MCF 10A (cell line): Measurements from ENCODE around the gene LINGO3. TPM values are rescaled to one million over a fixed set of nuclear protein-coding genes. Genes with fewer than 3 reads are reported as not detected.

Source experiments
- BruUV-seq: library from RNA; stranded (reverse); fragments of 400-500 nt; replicated peaks from 2 replicates; lab custom pipeline; 2021; lab: Mats Ljungman, UMichigan
- CTCF ChIA-PET: fragments of 300-600 bp; sonication (Branson Sonifier 250); formaldehyde crosslinking; extraction: SDS; loops from one replicate; lab custom pipeline; 2021; ENCODE audit warnings: antibody characterized with exemption, inconsistent platforms; lab: Yijun Ruan, JAX
- POLR2A ChIA-PET: fragments of 300-600, 350-650 bp; sonication (Branson Sonifier 250); formaldehyde crosslinking; extraction: SDS; loops from one replicate; lab custom pipeline; 2020; ENCODE audit warnings: antibody characterized with exemption, inconsistent platforms; lab: Yijun Ruan, JAX
- DNase-seq: peaks from one replicate; pipeline ENCODE4 v3.0.0-alpha.2; 2018; ENCODE audit not compliant: unreplicated experiment
- H3K27ac Mint-ChIP-seq: one replicate; pipeline ENCODE4 v1.8.0; 2022; ENCODE audit warnings: mild to moderate bottlenecking, low read depth, mixed read lengths; ENCODE audit not compliant: unreplicated experiment
- H3K27me3 Mint-ChIP-seq: one replicate; pipeline ENCODE4 v1.8.0; 2022; ENCODE audit warnings: mixed read lengths; ENCODE audit not compliant: insufficient read depth, unreplicated experiment
- H3K36me3 Mint-ChIP-seq: one replicate; pipeline ENCODE4 v1.8.0; 2022; ENCODE audit warnings: mild to moderate bottlenecking, moderate library complexity, mixed read lengths; ENCODE audit not compliant: insufficient read depth, unreplicated experiment
- H3K4me1 Mint-ChIP-seq: one replicate; pipeline ENCODE4 v1.8.0; 2022; ENCODE audit warnings: mixed read lengths; ENCODE audit not compliant: insufficient read depth, unreplicated experiment
- H3K4me3 Mint-ChIP-seq: one replicate; pipeline ENCODE4 v1.8.0; 2022; ENCODE audit warnings: mild to moderate bottlenecking, moderate library complexity, mixed read lengths; ENCODE audit not compliant: unreplicated experiment
- H3K9me3 Mint-ChIP-seq: one replicate; pipeline ENCODE4 v1.8.0; 2022; ENCODE audit warnings: mixed read lengths; ENCODE audit not compliant: unreplicated experiment
- CTCF ChIP-seq: fragments of 200-600 bp; IDR thresholded peaks from one replicate; pipeline ENCODE4 v1.8.0; 2022; ENCODE audit warnings: antibody characterized with exemption, mild to moderate bottlenecking; ENCODE audit not compliant: unreplicated experiment
- intact Hi-C: fragments of 100-400 bp; cut with micrococcal nuclease; formaldehyde crosslinking; loops from 2 replicates; pipeline ENCODE4 v1.14.1; 2022
- total RNA-seq: library from RNA; stranded (reverse); gene quantifications from 2 replicates; pipeline ENCODE4 v1.2.3, GENCODE V29; 2022

LINGO3 gene
- total RNA-seq, 1 experiment from 2014 or later = not detected

- intact Hi-C loops = loop anchor here (2.0 kb wide), 1 partner anchor 62 kb away; no protein-coding TSS in a partner anchor
- peaks cover 42% of the 10 kb centered on the region for H3K36me3 Mint-ChIP-seq
- no peaks in the 10 kb centered on the region for H3K27me3 Mint-ChIP-seq
- BruUV-seq = TSS peak; percentile 49
- ChIA-PET CTCF (interaction anchor here (0.6 to 0.8 kb wide), 4 partner anchors 40 to 231 kb away, joined by 3 to 4 read pairs (median 3); no protein-coding TSS in a partner anchor), POLR2A (interaction anchor here (0.7 to 1.7 kb wide), 13 partner anchors 23 to 1057 kb away, joined by 3 to 18 read pairs (median 3); partner anchors contain the start of genes DOT1L, LMNB2, PLEKHJ1 and THOP1)
- DNase-seq = peak; percentile 91
- no peaks in the 10 kb centered on the region for H3K9me3 Mint-ChIP-seq
- TF ChIP-seq CTCF = no peak
- H3K4me1 Mint-ChIP-seq = peaks cover 27% of the 10 kb centered on the region
- H3K27ac Mint-ChIP-seq = peak within 1 kb of the TSS; percentile 97
- peak within 1 kb of the TSS; percentile 93 for H3K4me3 Mint-ChIP-seq
These were observed 20.6 kb upstream of the LINGO3 start, which contains the start of the genes LSM7 and SPPL2B for GRCh38 chr19:2328401-2329148. LSM7 (minus strand) TSS chr19:2328586; CDS start chr19:2328566, 20 bp downstream. SPPL2B (plus strand) TSS chr19:2328684; CDS start chr19:2328710, 26 bp downstream.

GRCh38 chr19:2327773-2328400, 19.9 kb upstream of the LINGO3 start:
- peak overlapping the region; percentile 97 for H3K27ac Mint-ChIP-seq
- POLR2A ChIA-PET = interaction anchor here (0.7 to 1.7 kb wide), 15 partner anchors 24 to 1056 kb away, joined by 3 to 18 read pairs (median 3); partner anchors contain the start of genes DOT1L, LMNB2, PLEKHJ1 and THOP1
- H3K9me3 Mint-ChIP-seq = no peaks in the 10 kb centered on the region
- CTCF ChIA-PET = interaction anchor here (0.6 to 1.4 kb wide), 6 partner anchors 11 to 231 kb away, joined by 3 to 5 read pairs (median 3); no protein-coding TSS in a partner anchor
- intact Hi-C loops = loop anchor here (2.0 kb wide), 1 partner anchor 63 kb away; no protein-coding TSS in a partner anchor
- TF ChIP-seq CTCF = no peak
- H3K27me3 Mint-ChIP-seq = no peaks in the 10 kb centered on the region
- BruUV-seq = TSS peak; percentile 77
- peak overlapping the region; percentile 93 for H3K4me3 Mint-ChIP-seq
- DNase-seq = peak; percentile 81
- peaks cover 27% of the 10 kb centered on the region for H3K4me1 Mint-ChIP-seq
- H3K36me3 Mint-ChIP-seq = peaks cover 48% of the 10 kb centered on the region

- DNase-seq = no peak
- Mint-ChIP-seq H3K9me3 (no peaks in the 10 kb centered on the region), H3K36me3 (peaks cover 51% of the 10 kb centered on the region), H3K27me3 (no peaks in the 10 kb centered on the region), H3K4me3 (peak overlapping the region; percentile 93), H3K4me1 (peaks cover 27% of the 10 kb centered on the region), H3K27ac (no peak overlapping the region)
- BruUV-seq = no TSS peak
- TF ChIP-seq CTCF = no peak
- intact Hi-C loops = no loop called here
- POLR2A ChIA-PET = interaction anchor here (1.1 to 1.7 kb wide), 4 partner anchors 56 to 175 kb away, joined by 3 to 18 read pairs (median 7); partner anchors contain the start of gene LMNB2
- CTCF ChIA-PET = interaction anchor here (0.8 to 1.4 kb wide), 2 partner anchors 10 to 53 kb away, joined by 3 to 5 read pairs; no protein-coding TSS in a partner anchor
These were observed 18.9 kb upstream of the LINGO3 start for GRCh38 chr19:2326699-2327360.
